PC-9 (cell line): ENCODE measurements around the gene CPD. TPM values are rescaled to one million over a fixed set of nuclear protein-coding genes. Genes with fewer than 3 reads are reported as not detected.

Experiments
- BruUV-seq: library from RNA; stranded (reverse); fragments of 400-500 nt; replicated peaks from 2 replicates; lab custom pipeline; 2021; lab: Mats Ljungman, UMichigan
- CTCF ChIA-PET: fragments of 300-600 bp; sonication (Branson Sonifier 250); formaldehyde crosslinking; loops from one replicate; lab custom pipeline; 2022; ENCODE audit warnings: antibody characterized with exemption; lab: Charles Lee
- POLR2A ChIA-PET: fragments of 300-600 bp; sonication (Branson Sonifier 250); formaldehyde crosslinking; loops from one replicate; lab custom pipeline; 2022; ENCODE audit warnings: antibody characterized with exemption; ENCODE audit not compliant: unreplicated experiment; lab: Charles Lee
- DNase-seq, 2 experiments: peaks; one replicate each; pipeline versions ENCODE4 v3.0.0 to v3.0.0-alpha.2; 2015 to 2022; ENCODE audit warnings: mixed read lengths in 1 of 2
- H2AFZ ChIP-seq: fragments of 200-600 bp; sonication (generic); 2 replicates; pipeline ENCODE4 v1.8.1; 2017; ENCODE audit warnings: antibody characterized with exemption
- H3F3A ChIP-seq: fragments of 200-600 bp; sonication (generic); 2 replicates; pipeline ENCODE4 v1.8.1; 2017; ENCODE audit warnings: antibody characterized with exemption, mild to moderate bottlenecking, low read depth; ENCODE audit not compliant: insufficient read depth
- H3K27ac ChIP-seq: fragments of 200-600 bp; sonication (generic); 2 replicates; pipeline ENCODE4 v1.6.1; 2016; ENCODE audit warnings: mixed run types
- H3K27me3 ChIP-seq: fragments of 200-600 bp; sonication (generic); 2 replicates; pipeline ENCODE4 v1.6.1; 2016; ENCODE audit warnings: low read depth, mixed run types; ENCODE audit not compliant: insufficient read depth
- H3K36me3 ChIP-seq: fragments of 200-600 bp; sonication (generic); 2 replicates; pipeline ENCODE4 v1.6.1; 2016; ENCODE audit warnings: low read depth, mixed run types
- H3K4me1 ChIP-seq: fragments of 200-600 bp; sonication (generic); replicated peaks from 2 replicates; pipeline ENCODE4 v1.6.1; 2016; ENCODE audit warnings: mixed run types; ENCODE audit not compliant: insufficient read depth
- H3K4me2 ChIP-seq: fragments of 200-600 bp; sonication (generic); 2 replicates; pipeline ENCODE4 v1.6.1; 2017; ENCODE audit warnings: mixed run types
- H3K4me3 ChIP-seq: fragments of 200-600 bp; sonication (generic); 2 replicates; pipeline ENCODE4 v1.6.1; 2016; ENCODE audit warnings: mixed run types
- H3K79me2 ChIP-seq: fragments of 200-600 bp; sonication (generic); 2 replicates; pipeline ENCODE4 v1.6.1; 2017; ENCODE audit warnings: low read depth, mixed run types
- H3K9me2 ChIP-seq: fragments of 200-600 bp; sonication (generic); 2 replicates; pipeline ENCODE4 v1.8.1; 2017; ENCODE audit warnings: mild to moderate bottlenecking; ENCODE audit not compliant: insufficient read depth
- H3K9me3 ChIP-seq: fragments of 200-600 bp; sonication (generic); 2 replicates; pipeline ENCODE4 v1.8.1; 2016; ENCODE audit warnings: low read depth; ENCODE audit not compliant: insufficient read depth
- H4K20me1 ChIP-seq: fragments of 200-600 bp; sonication (generic); 2 replicates; pipeline ENCODE4 v1.8.1; 2017; ENCODE audit not compliant: insufficient read depth
- CTCF ChIP-seq: fragments of 200-600 bp; sonication (generic); conservative IDR thresholded peaks from 2 replicates; pipeline ENCODE4 v1.6.1; 2017; ENCODE audit warnings: mixed run types, antibody characterized with exemption, mild to moderate bottlenecking, moderate library complexity
- EZH2 ChIP-seq: fragments of 200-600 bp; sonication (generic); IDR thresholded peaks from 2 replicates; pipeline ENCODE4 v1.8.0; 2017; ENCODE audit warnings: antibody characterized with exemption, low read depth
- intact Hi-C: fragments of 100-400 bp; cut with micrococcal nuclease; formaldehyde crosslinking; loops from one replicate; pipeline ENCODE4 v1.10.0; 2022; ENCODE audit not compliant: unreplicated experiment
- total RNA-seq: library from RNA; stranded (reverse); gene quantifications from 2 replicates; pipeline ENCODE4 v1.2.3, GENCODE V29; 2021

Gene CPD
- total RNA-seq, 1 experiment from 2014 or later, result 55.0 TPM

- CTCF ChIA-PET, result interaction anchor here (0.6 kb wide), 1 partner anchor 13 kb away, joined by 5 read pairs; no protein-coding TSS in a partner anchor
- H3K27ac ChIP-seq, result no peak overlapping the region
- no peak overlapping the region for H3K4me2 ChIP-seq
- H3K4me3 ChIP-seq, result no peak overlapping the region
- no peak for TF ChIP-seq EZH2
- TF ChIP-seq CTCF, result no peak
- intact Hi-C loops, result no loop called here
- H3K79me2 ChIP-seq, result no peaks in the 10 kb centered on the region
- H3F3A ChIP-seq, result 0 out of 2 replicates have a peak, but pooled peaks cover 4% of the 10 kb centered on the region
- 0 out of 2 replicates have a peak, but pooled peaks cover 2% of the 10 kb centered on the region for H3K4me1 ChIP-seq
- no peaks in the 10 kb centered on the region for H3K36me3 ChIP-seq
- no TSS peak for BruUV-seq
- H3K9me2 ChIP-seq, result no peaks in the 10 kb centered on the region
- no peak overlapping the region for H2AFZ ChIP-seq
- DNase-seq, result no peak
- H3K27me3 ChIP-seq, result no peaks in the 10 kb centered on the region
- H3K9me3 ChIP-seq, result no peaks in the 10 kb centered on the region
- no peaks in the 10 kb centered on the region for H4K20me1 ChIP-seq
- POLR2A ChIA-PET, result interaction anchor here (0.6 kb wide), 1 partner anchor 243 kb away, joined by 3 read pairs; no protein-coding TSS in a partner anchor
Measured at GRCh38 chr17:30352240-30352814, 26.4 kb upstream of the CPD start.

GRCh38 chr17:30354701-30355100, 24.0 kb upstream of the CPD start:
- POLR2A ChIA-PET, result no interaction called here

DNA sequence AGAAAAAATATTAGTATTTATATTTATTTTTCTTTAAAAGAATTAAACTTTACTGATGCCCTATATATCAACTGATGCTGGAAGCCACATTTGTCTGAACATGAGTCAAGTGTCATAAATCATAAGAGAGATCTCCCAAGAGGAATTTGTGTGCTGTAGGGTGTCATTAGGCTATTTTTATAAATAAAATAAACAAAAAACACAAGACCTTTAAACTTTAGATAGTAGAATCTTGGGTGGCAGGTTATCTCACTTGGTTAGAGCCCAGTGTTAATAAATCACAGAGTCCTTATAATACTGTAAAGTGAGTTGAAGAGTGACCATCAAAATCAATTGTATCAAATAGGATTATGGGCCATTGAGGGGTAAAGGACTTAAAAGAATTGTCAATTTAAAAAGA, 21.3 kb upstream of the CPD start:
- Histone ChIP-seq H3K27ac (no peak overlapping the region), H2AFZ (no peak overlapping the region), H3K79me2 (no peaks in the 10 kb centered on the region), H4K20me1 (no peaks in the 10 kb centered on the region), H3K9me2 (no peaks in the 10 kb centered on the region), H3K36me3 (0 out of 2 replicates have a peak, but pooled peaks cover 4% of the 10 kb centered on the region), H3F3A (peaks cover 9% of the 10 kb centered on the region), H3K4me1 (peaks cover 6% of the 10 kb centered on the region), H3K27me3 (no peaks in the 10 kb centered on the region), H3K4me2 (no peak overlapping the region), H3K9me3 (peaks cover 14% of the 10 kb centered on the region), H3K4me3 (no peak overlapping the region)
- intact Hi-C loops, result no loop called here
- BruUV-seq, result no TSS peak
- DNase-seq, result no peak
- ChIA-PET CTCF (interaction anchor here (0.5 kb wide), 1 partner anchor 821 kb away, joined by 10 read pairs; no protein-coding TSS in a partner anchor), POLR2A (no interaction called here)
- TF ChIP-seq CTCF (no peak), EZH2 (no peak)

More at GRCh38 chr17:30354701-30355100, 24.0 kb upstream of the CPD start:
- intact Hi-C loops, result no loop called here
- Histone ChIP-seq H4K20me1 (no peaks in the 10 kb centered on the region), H3F3A (no peaks in the 10 kb centered on the region; the same call in 1 of the 2 replicates), H3K4me3 (no peak overlapping the region), H3K4me1 (no peaks in the 10 kb centered on the region), H2AFZ (no peak overlapping the region), H3K9me3 (no peaks in the 10 kb centered on the region), H3K4me2 (no peak overlapping the region), H3K79me2 (no peaks in the 10 kb centered on the region), H3K27ac (no peak overlapping the region), H3K27me3 (no peaks in the 10 kb centered on the region), H3K9me2 (no peaks in the 10 kb centered on the region), H3K36me3 (no peaks in the 10 kb centered on the region)
- no TSS peak for BruUV-seq
- DNase-seq, result no peak
- TF ChIP-seq EZH2 (no peak), CTCF (no peak)
- CTCF ChIA-PET, result no interaction called here
